IPS-20b (cell line): ENCODE measurements around the gene REEP5.

ENCODE experiments used
- H3K27ac ChIP-seq: one replicate; pipeline ENCODE4 v1.5.1; 2013; ENCODE audit warnings: low read length
- H3K27me3 ChIP-seq: 2 replicates; pipeline ENCODE4 v1.6.1; 2013; ENCODE audit warnings: mild to moderate bottlenecking, low read length, inconsistent platforms; ENCODE audit not compliant: insufficient read depth
- H3K36me3 ChIP-seq: 2 replicates; pipeline ENCODE4 v1.6.1; 2013; ENCODE audit warnings: low read depth, mild to moderate bottlenecking, inconsistent platforms, low read length, moderate library complexity; ENCODE audit not compliant: insufficient read depth
- H3K4me1 ChIP-seq: 2 replicates; pipeline ENCODE4 v1.6.1; 2013; ENCODE audit warnings: mild to moderate bottlenecking, control low read depth, inconsistent platforms, low read length, moderate library complexity; ENCODE audit not compliant: insufficient read depth
- H3K4me3 ChIP-seq: 2 replicates; pipeline ENCODE4 v1.5.1; 2013; ENCODE audit warnings: mild to moderate bottlenecking, low read length, inconsistent platforms
- H3K9ac ChIP-seq: 2 replicates; pipeline ENCODE4 v1.6.1; 2013; ENCODE audit warnings: low read depth, mild to moderate bottlenecking, inconsistent platforms, low read length, moderate library complexity
- H3K9me3 ChIP-seq: 2 replicates; pipeline ENCODE4 v1.6.1; 2013; ENCODE audit warnings: mild to moderate bottlenecking, low read depth, low read length, inconsistent platforms; ENCODE audit not compliant: insufficient read depth

REEP5 gene

DNA sequence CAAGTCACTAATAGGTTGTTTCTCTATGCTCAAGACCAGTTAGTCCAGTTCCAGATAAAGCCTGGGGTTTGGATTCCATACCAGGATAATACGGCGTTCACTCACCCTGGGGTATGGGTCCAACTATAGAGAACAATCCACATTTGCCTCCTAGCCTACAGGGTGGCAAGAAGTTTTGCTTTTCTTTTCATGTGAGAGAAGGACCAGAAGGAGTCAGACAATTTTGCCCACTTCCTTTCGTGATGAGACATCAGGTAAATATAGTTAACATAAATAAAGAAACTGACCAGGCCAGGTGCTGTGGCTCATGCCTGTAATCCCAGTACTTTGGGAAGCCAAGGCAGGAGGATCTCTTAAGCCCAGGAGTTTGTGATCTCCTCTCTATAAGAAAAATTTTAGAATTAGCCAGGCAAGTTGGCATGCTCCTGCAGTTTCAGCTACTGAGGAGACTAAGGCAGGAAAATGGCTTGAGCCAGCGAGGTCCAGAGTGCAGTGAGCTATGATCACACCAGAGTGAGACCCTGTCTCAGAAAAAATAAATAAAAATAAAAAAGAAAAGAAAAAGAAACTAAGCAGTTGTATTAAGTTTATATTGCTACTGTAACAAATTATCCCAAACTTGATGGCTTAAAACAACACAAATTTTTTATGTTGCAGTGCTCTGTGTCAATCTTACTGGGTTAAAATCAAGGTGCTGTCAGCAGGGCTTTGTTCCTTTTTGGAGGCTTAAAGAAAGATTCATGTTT lies 7.5 kb upstream of the REEP5 start:
- no peaks in the 10 kb centered on the region for H3K4me1 ChIP-seq
- H3K36me3 ChIP-seq = no peaks in the 10 kb centered on the region
- no peak overlapping the region for H3K4me3 ChIP-seq
- H3K27ac ChIP-seq = no peak overlapping the region
- no peaks in the 10 kb centered on the region for H3K27me3 ChIP-seq
- no peaks in the 10 kb centered on the region for H3K9me3 ChIP-seq
- no peak overlapping the region for H3K9ac ChIP-seq

- Histone ChIP-seq H3K36me3 (0 out of 2 replicates have a peak, but pooled peaks cover 1% of the 10 kb centered on the region), H3K27ac (no peak overlapping the region), H3K27me3 (peaks cover 13% of the 10 kb centered on the region), H3K9me3 (no peaks in the 10 kb centered on the region), H3K4me1 (no peaks in the 10 kb centered on the region), H3K4me3 (no peak overlapping the region), H3K9ac (no peak overlapping the region)
Measured at GRCh38 chr5:112923988-112924387, 2.0 kb upstream of the REEP5 start.

GRCh38 chr5:112923148-112923917 lies 1.3 kb upstream of the REEP5 start:
- no peaks in the 10 kb centered on the region for H3K9me3 ChIP-seq
- H3K36me3 ChIP-seq = peaks cover 8% of the 10 kb centered on the region
- no peaks in the 10 kb centered on the region for H3K4me1 ChIP-seq
- no peak overlapping the region for H3K4me3 ChIP-seq
- H3K9ac ChIP-seq = no peak overlapping the region
- H3K27ac ChIP-seq = no peak overlapping the region
- H3K27me3 ChIP-seq = peaks cover 13% of the 10 kb centered on the region

- H3K9me3 ChIP-seq = no peaks in the 10 kb centered on the region
- no peaks in the 10 kb centered on the region for H3K4me1 ChIP-seq
- peaks cover 29% of the 10 kb centered on the region for H3K36me3 ChIP-seq
- H3K27ac ChIP-seq = no peak overlapping the region
- peaks cover 13% of the 10 kb centered on the region for H3K27me3 ChIP-seq
- peak overlapping the region; percentile 81; the same call in 1 of the 2 replicates for H3K9ac ChIP-seq
- H3K4me3 ChIP-seq = peak overlapping the region; percentile 92
Measured at GRCh38 chr5:112921026-112921832, 798 bp downstream of the REEP5 start.

DNA sequence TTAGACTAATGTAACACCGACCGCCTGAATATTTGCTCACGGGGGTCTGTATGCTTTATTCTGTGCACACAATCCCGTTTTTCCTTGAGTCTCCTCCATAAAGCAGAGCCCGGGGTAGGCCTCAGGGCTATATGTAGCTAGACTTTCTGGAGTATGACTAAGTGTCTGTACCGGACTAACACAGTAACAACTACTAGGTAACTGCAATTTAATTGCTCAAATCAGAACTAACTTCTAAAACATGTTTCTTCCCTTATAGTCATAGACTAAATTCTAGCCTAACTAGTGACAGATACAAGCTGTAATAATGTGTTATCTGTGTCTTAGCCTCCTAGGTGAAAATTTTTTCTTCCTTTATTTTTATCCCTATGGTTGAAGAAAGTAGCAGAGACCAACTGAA lies 2.1 kb downstream of the REEP5 start:
- H3K27me3 ChIP-seq = peaks cover 13% of the 10 kb centered on the region
- H3K36me3 ChIP-seq = peaks cover 35% of the 10 kb centered on the region
- no peak overlapping the region for H3K4me3 ChIP-seq
- no peak overlapping the region for H3K27ac ChIP-seq
- H3K9me3 ChIP-seq = no peaks in the 10 kb centered on the region
- H3K9ac ChIP-seq = no peak overlapping the region
- H3K4me1 ChIP-seq = no peaks in the 10 kb centered on the region

DNA sequence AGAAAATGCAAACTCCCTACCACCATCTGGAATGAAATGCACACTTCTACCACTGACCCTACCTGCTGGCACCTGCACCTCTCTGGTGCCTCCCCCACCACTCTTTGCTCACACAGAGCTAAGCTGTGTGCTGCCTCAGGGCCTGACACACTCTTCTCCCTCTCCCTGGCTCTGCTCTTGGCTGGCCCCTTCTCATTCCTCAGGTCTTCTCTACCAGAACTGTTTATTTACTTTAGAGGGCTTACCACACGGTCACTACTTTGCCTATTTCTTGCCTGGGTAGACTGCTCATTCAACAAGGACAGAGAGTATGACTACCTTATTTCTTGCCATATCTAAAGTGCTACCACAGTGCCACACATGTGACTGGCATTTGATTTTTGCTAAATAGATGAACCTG lies 3.3 kb downstream of the REEP5 start:
- Histone ChIP-seq H3K27ac (no peak overlapping the region), H3K27me3 (peaks cover 13% of the 10 kb centered on the region), H3K9me3 (no peaks in the 10 kb centered on the region), H3K36me3 (peaks cover 44% of the 10 kb centered on the region), H3K4me1 (no peaks in the 10 kb centered on the region), H3K4me3 (no peak overlapping the region), H3K9ac (no peak overlapping the region)

DNA sequence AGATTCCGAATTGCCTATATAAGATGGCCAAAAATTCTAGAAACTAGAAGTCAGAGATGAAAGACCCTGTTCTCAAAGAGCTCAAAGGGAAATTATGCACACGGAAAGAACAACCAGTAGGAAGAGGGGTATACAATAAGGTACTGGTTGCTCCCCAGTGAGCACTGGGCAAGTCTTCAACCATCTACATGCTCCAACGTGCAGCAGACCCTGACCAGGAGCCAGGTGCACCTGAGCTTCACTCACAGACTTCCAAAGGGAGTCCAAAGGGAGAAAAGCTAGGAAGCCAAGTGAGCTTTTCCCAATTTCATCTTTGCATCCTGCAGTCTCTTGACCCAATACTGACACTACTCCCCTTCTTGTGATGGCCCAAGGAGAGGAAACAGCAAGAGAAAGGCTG lies 3.9 kb downstream of the REEP5 start:
- H3K27me3 ChIP-seq = peaks cover 8% of the 10 kb centered on the region
- H3K27ac ChIP-seq = no peak overlapping the region
- H3K9ac ChIP-seq = no peak overlapping the region
- no peaks in the 10 kb centered on the region for H3K9me3 ChIP-seq
- H3K4me1 ChIP-seq = no peaks in the 10 kb centered on the region
- peaks cover 44% of the 10 kb centered on the region for H3K36me3 ChIP-seq
- no peak overlapping the region for H3K4me3 ChIP-seq

DNA sequence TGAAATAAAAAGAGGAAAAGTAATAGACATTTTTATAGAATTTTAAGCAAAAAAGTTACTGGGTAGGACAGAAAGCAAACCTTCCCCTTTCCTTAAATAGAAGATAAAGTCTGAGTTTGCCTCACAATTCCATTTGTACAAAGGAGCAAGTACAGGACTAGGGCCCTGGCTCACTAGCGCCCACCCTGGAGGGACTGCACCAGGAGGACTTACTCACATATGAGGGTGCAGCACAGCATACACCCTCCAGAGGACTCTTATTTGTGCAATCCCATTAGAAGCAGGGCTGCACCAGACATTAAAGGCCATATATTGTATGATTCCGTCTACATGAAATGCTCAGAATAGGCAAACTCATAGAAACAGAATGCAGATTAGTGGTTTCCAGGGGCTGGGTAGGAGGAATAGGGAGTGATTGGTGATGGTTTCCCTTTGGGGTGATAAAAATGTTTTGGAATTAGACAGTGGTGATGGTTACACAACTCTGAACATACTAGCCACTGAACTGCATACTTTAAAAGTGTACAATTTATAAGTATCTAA lies 4.5 kb downstream of the REEP5 start:
- H3K9ac ChIP-seq = no peak overlapping the region
- H3K36me3 ChIP-seq = peaks cover 45% of the 10 kb centered on the region
- no peak overlapping the region for H3K27ac ChIP-seq
- H3K27me3 ChIP-seq = peaks cover 2% of the 10 kb centered on the region; the same call in 1 of the 2 replicates
- H3K4me1 ChIP-seq = no peaks in the 10 kb centered on the region
- no peak overlapping the region for H3K4me3 ChIP-seq
- H3K9me3 ChIP-seq = no peaks in the 10 kb centered on the region

DNA sequence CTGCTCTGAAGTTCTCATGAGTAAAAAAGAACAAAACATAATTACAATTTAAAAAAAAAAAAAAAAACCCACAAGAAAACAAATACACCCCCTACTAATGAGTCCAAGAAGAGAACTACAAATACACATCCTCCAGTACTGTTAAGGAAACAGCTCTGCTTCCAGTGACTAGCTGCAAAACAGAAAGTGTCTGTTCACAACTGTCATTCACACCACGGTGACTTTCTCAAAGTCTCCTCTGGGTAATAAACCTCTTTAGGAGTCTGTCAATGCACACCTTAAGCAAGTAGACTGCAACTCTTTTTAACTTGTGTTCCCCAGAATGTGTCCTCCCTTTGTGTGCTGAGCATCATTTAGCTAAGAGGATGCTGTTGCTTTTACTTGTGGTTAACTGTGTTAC lies 6.2 kb downstream of the REEP5 start:
- Histone ChIP-seq H3K4me1 (no peaks in the 10 kb centered on the region), H3K4me3 (no peak overlapping the region), H3K36me3 (peaks cover 51% of the 10 kb centered on the region), H3K9ac (no peak overlapping the region), H3K27me3 (no peaks in the 10 kb centered on the region), H3K9me3 (no peaks in the 10 kb centered on the region), H3K27ac (no peak overlapping the region)

GRCh38 chr5:112914584-112914983 lies 7.4 kb downstream of the REEP5 start:
- Histone ChIP-seq H3K9ac (no peak overlapping the region), H3K36me3 (peaks cover 54% of the 10 kb centered on the region), H3K4me3 (no peak overlapping the region), H3K27ac (no peak overlapping the region), H3K9me3 (no peaks in the 10 kb centered on the region), H3K4me1 (no peaks in the 10 kb centered on the region), H3K27me3 (no peaks in the 10 kb centered on the region)

- Histone ChIP-seq H3K36me3 (peaks cover 23% of the 10 kb centered on the region), H3K27me3 (no peaks in the 10 kb centered on the region)
Measured at GRCh38 chr5:112910529-112910928, 11.5 kb downstream of the REEP5 start.

More at GRCh38 chr5:112910529-112910928, 11.5 kb downstream of the REEP5 start:
- Histone ChIP-seq H3K9ac (no peak overlapping the region), H3K27ac (no peak overlapping the region), H3K9me3 (no peaks in the 10 kb centered on the region), H3K4me1 (no peaks in the 10 kb centered on the region), H3K4me3 (no peak overlapping the region)
